CD4-positive, alpha-beta T cell treated with Interleukin-4 for 1 hour (primary cell): ENCODE results near the gene TSPAN3.
A peak's percentile ranks its signal among the peaks of the same experiment; 100 is the strongest.

ENCODE experiments used
- DNase-seq, 2 donors: peaks; one replicate each; pipeline ENCODE4 v3.0.0-alpha.2; 2020 to 2022

TSPAN3 gene

GRCh38 chr15:77032647-77033416 is 38.1 kb downstream of the TSPAN3 start:
- DNase-seq = peak in 1 of 2 donors; percentile 9

GRCh38 chr15:77032052-77032646 is 38.8 kb downstream of the TSPAN3 start:
- peak in 1 of 2 donors; percentile 5 for DNase-seq

DNA sequence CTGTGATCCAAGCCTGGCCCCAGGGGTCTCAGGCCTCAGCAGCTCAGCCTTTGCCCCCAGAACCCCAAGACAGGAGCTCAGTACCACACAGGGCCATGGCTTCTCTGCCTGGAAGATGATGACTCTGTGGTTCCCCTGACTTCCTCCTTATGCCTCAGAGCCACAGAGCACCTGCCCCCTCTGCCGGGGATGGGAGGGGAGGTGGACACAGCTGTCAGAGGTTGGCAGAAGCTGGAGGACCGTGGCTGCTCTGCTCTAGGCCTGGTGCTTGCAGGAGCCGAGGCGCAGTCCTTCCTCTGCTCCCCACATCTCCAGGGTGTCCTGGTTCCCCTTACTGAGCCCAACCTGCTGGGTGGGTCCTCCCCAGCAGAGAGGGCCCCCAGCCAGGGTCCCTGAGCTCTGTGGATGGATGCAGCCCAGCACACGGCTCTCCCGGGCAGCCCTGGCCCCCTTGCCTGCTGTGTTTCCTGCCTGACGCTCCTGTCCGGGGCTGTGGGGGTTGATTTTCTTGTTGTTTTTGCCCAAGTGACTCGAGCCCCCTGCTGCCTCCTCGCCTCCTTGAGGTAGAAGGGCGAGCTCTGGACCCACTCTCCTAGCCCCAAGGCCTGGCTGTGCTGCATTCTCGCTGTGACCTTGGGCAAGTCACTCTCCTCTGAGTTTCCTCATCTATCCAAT is 39.4 kb downstream of the TSPAN3 start:
- DNase-seq = peak in 1 of 2 donors; percentile 61

DNA sequence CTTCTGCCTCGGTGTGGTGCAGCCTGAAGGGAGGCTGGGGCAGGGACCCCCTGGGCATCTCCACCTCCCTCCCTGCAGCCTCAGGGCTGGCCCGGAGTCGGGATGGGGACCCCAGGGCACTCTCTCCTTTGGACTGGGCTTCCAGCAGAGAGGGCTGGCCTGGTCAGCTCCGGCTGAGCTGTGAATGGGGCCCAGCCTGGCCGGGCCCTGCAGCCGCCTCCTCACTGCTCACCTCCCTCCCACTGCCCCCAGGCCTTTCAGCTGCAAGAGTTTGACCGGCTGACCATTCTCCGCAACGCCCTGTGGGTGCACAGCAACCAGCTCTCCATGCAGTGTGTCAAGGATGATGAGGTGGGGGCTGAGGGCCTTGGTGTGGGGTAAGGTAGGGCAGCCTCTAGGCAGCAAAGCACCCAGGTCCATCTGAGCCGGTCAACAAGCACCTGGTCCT is 40.0 kb downstream of the TSPAN3 start:
- peak in 1 of 2 donors; percentile 7 for DNase-seq

DNA sequence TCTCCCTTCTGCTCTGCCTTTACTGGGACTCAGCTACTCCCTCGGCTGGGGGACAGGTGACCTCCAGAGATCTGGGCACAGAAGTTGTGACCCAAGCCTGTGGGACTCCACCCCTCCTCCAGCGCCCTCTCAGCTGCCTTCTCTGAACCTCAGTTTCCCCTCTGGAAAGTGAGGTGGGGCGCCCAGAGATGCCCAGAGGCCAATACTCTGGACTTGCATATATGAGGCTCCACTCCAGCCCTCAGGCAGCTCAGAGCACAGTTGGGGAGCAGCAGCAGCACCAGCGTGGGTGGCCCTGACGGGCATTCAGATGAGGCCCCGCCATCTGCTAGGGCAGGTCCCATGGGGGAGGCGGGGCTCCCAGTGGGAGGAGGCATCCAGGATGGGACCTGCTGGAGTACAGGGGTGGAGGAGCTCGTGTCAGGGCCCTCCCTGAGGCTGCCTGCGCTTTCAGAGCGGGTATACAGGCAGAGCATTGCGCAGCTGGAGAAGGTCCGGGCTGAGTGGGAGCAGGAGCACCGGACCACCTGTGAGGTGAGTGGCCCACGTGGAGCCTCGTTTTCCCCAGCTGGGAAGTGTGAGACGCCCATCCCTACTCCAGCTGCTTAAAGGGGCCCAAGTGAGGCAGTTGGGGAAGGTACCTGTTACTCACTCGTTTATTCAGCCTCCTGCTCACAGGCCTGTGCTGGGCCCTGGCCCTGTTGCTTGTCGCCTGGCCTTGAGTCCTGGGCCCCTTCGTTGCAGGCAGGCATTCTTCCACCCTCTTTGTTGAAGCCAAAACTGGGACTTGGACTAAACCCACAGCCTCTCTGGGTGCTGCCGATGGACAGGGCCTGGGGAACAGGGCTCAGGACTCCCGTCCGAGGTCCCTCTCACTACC is 40.6 kb downstream of the TSPAN3 start:
- peak in 1 of 2 donors; percentile 8 for DNase-seq

DNA sequence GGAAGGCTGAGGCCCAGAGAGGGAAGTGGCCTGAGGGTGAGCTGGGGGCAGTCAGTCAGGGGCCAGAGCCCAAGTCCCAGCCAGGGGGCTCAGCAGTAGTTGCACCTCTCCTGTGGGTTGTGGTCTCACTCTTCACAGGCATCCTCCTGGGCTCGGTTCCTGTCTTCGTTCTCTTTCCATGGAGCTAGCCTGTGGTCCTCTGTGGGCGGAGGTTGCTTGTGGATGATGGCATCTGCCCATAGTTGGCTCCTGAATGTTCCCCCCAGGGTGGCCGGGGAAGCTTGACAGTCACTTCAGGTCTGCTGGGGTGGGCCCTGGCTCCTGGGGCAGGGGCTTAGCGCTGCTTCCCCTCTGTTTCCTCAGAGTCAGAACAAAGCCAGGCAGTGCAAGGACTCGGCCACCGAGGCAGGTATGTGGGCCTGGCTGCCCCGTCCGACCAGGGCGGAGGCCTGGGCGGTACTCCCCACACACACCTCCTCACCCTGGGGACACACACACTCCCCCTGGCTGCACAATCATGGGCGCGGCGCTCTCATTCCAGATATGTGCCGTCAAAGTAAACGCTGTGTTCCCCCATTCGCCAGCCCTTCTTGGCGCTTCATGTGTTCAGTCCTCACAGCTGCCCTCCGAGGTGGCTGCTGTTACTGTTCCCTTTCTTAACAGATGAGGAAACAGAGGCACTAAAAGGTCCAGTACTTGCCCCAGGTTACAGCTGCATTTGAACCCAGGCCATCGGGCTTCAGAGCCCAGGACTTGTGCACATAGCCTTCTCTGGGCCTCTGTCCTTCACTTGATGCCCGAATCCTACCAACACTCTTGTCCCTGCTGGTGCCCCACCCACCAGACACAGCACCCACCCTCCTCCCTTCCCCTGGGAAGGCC is 41.5 kb downstream of the TSPAN3 start:
- DNase-seq = peak in 1 of 2 donors; percentile 5

GRCh38 chr15:77028451-77029165 is 42.3 kb downstream of the TSPAN3 start:
- peak in 1 of 2 donors; percentile 10 for DNase-seq

- DNase-seq = peak in 1 of 2 donors; percentile 8
Measured at GRCh38 chr15:77027697-77028450, 43.0 kb downstream of the TSPAN3 start.

DNA sequence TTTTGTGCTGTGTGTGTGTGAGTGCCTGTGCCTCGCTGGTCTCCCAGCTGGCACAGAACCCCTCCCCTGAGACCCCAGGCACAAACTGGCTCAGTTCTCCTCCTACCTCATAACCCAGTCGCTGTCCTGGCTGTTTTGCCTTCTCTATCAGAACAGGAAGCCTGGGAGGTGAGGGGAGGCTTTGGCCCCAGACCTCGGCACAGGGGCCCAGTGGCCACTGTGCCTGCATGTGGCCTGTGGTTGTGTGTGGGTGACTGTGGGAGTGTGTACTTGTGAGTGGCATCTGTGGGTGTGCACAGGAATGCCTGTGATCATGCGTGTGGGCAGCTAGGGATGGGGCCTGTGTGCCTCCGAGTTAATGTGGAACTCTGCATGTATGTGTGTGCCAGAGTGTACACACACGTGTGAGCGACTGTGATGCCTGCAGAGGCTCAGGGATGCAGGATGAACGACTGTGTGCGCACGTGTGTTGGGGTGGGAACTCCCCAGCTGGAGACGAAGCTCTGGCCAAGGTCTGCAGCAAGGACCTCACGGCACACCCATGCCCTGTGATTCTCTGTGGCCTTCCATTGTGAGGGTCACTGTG is 43.7 kb downstream of the TSPAN3 start:
- DNase-seq = peak in 1 of 2 donors; percentile 10

DNA sequence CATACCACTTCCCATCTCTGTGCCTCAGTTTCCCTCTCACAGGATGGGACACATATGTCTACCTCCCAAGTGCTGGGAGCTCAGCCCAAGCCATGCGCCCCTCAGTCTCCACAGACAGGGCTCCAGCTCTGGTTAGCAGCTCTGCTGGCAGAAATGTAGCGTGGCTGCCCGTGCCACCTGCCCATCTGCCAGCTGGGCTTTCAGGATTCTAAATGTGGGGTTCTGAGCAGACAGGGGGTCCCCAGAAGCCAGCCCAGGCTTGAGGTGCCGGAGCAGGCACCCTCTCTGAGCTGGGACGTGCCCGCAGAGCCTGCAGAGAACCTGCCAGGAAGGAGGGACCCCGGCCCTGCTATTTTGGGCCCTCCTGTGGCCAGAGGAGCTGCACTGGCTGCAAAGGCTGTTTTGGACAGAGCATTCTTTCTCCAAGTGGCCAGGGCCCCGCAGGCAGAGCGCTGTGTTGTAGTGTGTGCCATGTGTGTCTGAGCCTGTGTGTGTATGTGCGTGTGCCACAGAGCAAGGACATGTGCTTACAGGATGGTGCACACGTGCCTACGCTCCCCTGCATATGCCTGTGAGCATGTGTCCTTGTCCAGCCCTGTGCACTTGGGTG is 44.3 kb downstream of the TSPAN3 start:
- peak in 1 of 2 donors; percentile 10 for DNase-seq

GRCh38 chr15:77025941-77026411 is 44.9 kb downstream of the TSPAN3 start:
- peak in 1 of 2 donors; percentile 10 for DNase-seq

GRCh38 chr15:77025083-77025901 is 45.6 kb downstream of the TSPAN3 start:
- peak in 1 of 2 donors; percentile 6 for DNase-seq

- DNase-seq = peak; percentile 65 to 67
Measured at GRCh38 chr15:77024273-77025082, 46.4 kb downstream of the TSPAN3 start.

GRCh38 chr15:77023576-77024272 is 47.2 kb downstream of the TSPAN3 start:
- DNase-seq = peak in 1 of 2 donors; percentile 10

DNA sequence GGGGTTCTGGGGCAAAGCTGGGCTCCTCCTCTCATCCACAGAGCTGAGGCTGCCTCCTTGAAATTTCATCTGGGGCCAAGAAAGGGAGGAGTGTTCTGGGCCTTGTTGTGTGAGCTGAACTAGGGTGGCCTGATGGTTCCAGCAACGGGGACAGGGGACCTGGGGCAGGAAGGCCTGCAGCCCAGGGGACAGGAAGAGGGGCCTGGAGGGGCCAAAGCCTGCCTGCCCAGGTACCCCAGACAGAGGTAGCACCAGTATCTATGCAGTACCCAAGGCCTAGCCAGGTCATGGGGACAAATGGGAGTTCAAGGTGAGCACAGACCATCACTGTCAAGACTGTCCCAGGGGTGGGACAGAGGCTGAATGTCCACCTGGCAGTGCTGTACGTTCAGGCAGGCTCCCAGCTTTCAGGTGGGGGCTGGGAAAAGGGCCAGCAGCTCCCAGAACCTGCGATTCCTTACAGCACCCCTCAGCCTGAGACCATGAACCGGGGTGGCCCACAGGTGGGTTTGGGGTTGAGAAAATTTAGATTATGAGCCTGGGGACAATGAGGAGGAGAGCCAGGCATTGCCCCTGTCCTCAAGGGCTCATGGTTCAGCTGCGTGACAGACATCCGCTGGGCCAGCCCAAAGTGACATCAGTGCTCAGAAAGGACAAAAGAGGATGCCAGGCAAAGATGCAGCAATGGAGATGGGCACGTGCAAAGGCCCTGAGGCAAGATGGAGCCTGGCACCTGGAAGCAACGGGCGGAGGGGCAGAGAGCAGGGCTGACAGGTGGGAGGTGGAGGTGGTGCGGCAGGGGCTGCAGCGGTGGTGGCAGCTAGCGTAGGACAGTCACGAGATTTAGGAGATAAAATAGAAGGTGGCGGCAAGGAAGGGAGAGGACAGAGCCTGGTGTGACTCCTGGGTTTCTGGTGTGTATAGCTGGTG is 48.0 kb downstream of the TSPAN3 start:
- no peak for DNase-seq
